ENCODE data around the gene TNFRSF13B.
"Not testable (repeated sequence)": the region's sequence is repeated elsewhere in the genome, so short reads cannot be mapped to it uniquely, and the experiment has no call there.

The TNFRSF13B gene

DNA sequence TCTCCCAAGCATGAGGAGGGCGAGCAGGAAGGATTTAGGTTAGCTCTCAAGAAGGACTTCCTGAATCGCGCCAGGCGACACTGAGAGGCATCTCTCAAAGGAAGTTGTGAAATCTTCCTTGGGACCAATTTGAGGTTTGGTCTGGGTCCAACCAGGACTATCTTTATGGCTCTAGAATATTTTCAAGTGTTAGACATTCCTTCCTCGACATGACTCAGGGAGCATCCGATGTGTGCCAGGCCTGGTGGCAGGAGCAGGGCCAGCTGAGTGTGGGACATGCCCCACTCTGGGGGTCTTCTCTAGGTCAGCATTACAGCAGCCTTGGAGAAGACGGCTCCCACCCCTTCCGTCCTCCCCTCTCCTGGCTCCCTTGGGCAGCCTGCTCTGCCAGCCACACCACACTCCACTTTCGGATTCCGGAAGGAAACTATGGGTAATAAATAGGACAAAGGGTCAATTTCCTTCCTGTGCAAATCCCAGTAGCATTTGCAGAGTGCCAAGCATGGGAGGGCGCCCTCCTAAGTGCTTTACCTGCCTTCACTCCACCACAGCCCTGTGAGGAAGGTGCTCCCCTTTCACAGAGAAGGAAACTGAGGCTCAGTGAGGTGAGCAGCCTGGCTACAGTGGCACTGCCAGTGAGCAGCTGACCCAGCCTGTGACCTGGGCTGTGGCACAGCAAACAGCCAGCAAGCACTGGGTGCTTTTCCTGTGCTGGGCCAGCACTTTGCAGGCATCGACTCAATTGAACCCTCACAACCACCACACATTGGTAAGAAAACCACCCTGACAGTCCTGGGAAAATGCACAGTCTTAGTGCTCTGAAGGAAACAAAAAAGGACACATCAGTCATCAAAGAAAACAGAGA lies 39.4 kb upstream of the TNFRSF13B start:
- H3K14ac ChIP-seq (ENCODE audit: low read length in 2 of 2); H3K4me2 ChIP-seq (ENCODE audit: low read length, poor library complexity, severe bottlenecking); H2BK12ac ChIP-seq (ENCODE audit: low read length in 2 of 2); H3K9ac ChIP-seq (ENCODE audit: low read length); H3K36me3 ChIP-seq (ENCODE audit: control insufficient read depth in 1 of 2, insufficient read depth in 2 of 2, low read depth in 1 of 2, low read length in 2 of 2); H3K79me1 ChIP-seq (replicated peaks; ENCODE audit: low read length, poor library complexity, severe bottlenecking); H2BK120ac ChIP-seq (ENCODE audit: low read depth, low read length); H3K27ac ChIP-seq (ENCODE audit: low read length, poor library complexity, severe bottlenecking); H3K4me3 ChIP-seq (ENCODE audit: insufficient read depth in 1 of 2, low read depth in 1 of 2, low read length in 2 of 2); H3K27me3 ChIP-seq (ENCODE audit: control insufficient read depth in 1 of 2, insufficient read depth in 1 of 2, low read length in 2 of 2); H3K9me3 ChIP-seq (ENCODE audit: control insufficient read depth, low read length); H2BK15ac ChIP-seq (ENCODE audit: low read depth, poor library complexity, severe bottlenecking); H3K4me1 ChIP-seq (ENCODE audit: control insufficient read depth, insufficient read depth, low read depth, low read length); H4K8ac ChIP-seq (ENCODE audit: low read length); H2AFZ ChIP-seq (ENCODE audit: low read depth, low read length); H3K18ac ChIP-seq (ENCODE audit: low read depth in 1 of 2, low read length in 2 of 2); H2AK5ac ChIP-seq (ENCODE audit: low read length, severe bottlenecking); H3K23ac ChIP-seq (ENCODE audit: low read length in 2 of 2); H3K4ac ChIP-seq (ENCODE audit: low read depth in 1 of 2, low read length in 2 of 2); H2BK5ac ChIP-seq (ENCODE audit: low read depth, low read length, poor library complexity, severe bottlenecking): not testable (repeated sequence)
- DNase-seq: peak; percentile 94
- WGBS: no CpG with 5 or more reads among the region's 12 CpGs
- peak overlapping the region; percentile 50 for H4K91ac ChIP-seq (ENCODE audit: low read length)

DNA sequence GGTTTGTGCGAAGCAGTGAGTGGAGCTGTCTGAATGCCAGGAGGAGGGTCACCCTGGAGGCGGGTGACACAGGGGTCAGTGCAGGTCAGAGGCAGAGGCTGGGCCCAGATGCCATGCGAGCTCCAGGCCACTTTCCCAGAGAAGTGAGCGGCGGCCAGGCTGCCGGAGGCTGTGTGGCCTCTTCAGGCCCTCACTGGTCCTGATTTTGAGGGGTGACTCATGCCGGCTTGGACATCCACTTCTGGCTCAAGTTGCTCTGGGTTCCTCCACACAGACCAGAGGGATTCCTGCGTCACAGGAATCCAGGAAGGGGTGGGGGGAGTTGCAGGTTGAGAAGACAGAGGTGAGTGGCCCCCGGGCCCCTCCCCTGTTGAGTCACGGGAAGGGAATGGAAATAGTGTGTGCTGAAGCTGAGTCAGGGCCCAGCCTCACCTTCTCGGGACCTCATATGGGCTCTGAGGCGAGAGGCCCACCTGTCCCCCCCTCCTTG lies 38.7 kb upstream of the TNFRSF13B start:
- not testable (repeated sequence) for H4K91ac ChIP-seq (ENCODE audit: low read length); H3K4ac ChIP-seq (ENCODE audit: low read depth in 1 of 2, low read length in 2 of 2); H3K27me3 ChIP-seq (ENCODE audit: control insufficient read depth in 1 of 2, insufficient read depth in 1 of 2, low read length in 2 of 2); H2BK15ac ChIP-seq (ENCODE audit: low read depth, poor library complexity, severe bottlenecking); H2BK5ac ChIP-seq (ENCODE audit: low read depth, low read length, poor library complexity, severe bottlenecking); H3K23ac ChIP-seq (ENCODE audit: low read length in 2 of 2); H2AK5ac ChIP-seq (ENCODE audit: low read length, severe bottlenecking); H2BK120ac ChIP-seq (ENCODE audit: low read depth, low read length); H3K14ac ChIP-seq (ENCODE audit: low read length in 2 of 2); H2BK12ac ChIP-seq (ENCODE audit: low read length in 2 of 2); H3K4me3 ChIP-seq (ENCODE audit: insufficient read depth in 1 of 2, low read depth in 1 of 2, low read length in 2 of 2); H3K9ac ChIP-seq (ENCODE audit: low read length); H3K79me1 ChIP-seq (replicated peaks; ENCODE audit: low read length, poor library complexity, severe bottlenecking); H2AFZ ChIP-seq (ENCODE audit: low read depth, low read length); H4K8ac ChIP-seq (ENCODE audit: low read length); H3K4me2 ChIP-seq (ENCODE audit: low read length, poor library complexity, severe bottlenecking); H3K9me3 ChIP-seq (ENCODE audit: control insufficient read depth, low read length); H3K27ac ChIP-seq (ENCODE audit: low read length, poor library complexity, severe bottlenecking); H3K36me3 ChIP-seq (ENCODE audit: control insufficient read depth in 1 of 2, insufficient read depth in 2 of 2, low read depth in 1 of 2, low read length in 2 of 2); H3K18ac ChIP-seq (ENCODE audit: low read depth in 1 of 2, low read length in 2 of 2); H3K4me1 ChIP-seq (ENCODE audit: control insufficient read depth, insufficient read depth, low read depth, low read length); DNase-seq
- WGBS: no CpG with 5 or more reads among the region's 12 CpGs

DNA sequence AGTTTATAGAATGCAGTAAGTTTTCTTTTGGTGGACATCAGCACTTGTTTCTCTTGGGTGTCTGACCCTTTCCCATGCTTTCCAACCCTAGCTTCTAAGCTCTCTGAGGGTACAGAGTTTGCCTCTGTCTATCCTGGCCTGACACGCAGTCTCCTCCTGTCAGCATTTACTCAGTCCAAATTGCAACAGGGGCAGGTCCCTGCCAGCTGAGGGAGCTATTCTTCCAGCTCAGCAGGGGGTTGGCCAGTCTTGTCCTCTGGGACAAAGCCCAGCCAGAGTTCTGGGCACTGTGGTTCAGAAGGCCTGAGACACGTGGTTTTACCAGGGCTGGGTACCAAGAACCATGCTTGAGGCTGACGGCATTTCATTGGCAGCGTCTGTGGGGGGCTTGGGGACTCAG lies 38.1 kb upstream of the TNFRSF13B start:
- not testable (repeated sequence) for H3K79me1 ChIP-seq (replicated peaks; ENCODE audit: low read length, poor library complexity, severe bottlenecking); H4K91ac ChIP-seq (ENCODE audit: low read length); H3K27ac ChIP-seq (ENCODE audit: low read length, poor library complexity, severe bottlenecking); H3K36me3 ChIP-seq (ENCODE audit: control insufficient read depth in 1 of 2, insufficient read depth in 2 of 2, low read depth in 1 of 2, low read length in 2 of 2); H3K4ac ChIP-seq (ENCODE audit: low read depth in 1 of 2, low read length in 2 of 2); H2BK12ac ChIP-seq (ENCODE audit: low read length in 2 of 2); H3K18ac ChIP-seq (ENCODE audit: low read depth in 1 of 2, low read length in 2 of 2); H3K27me3 ChIP-seq (ENCODE audit: control insufficient read depth in 1 of 2, insufficient read depth in 1 of 2, low read length in 2 of 2); H2AFZ ChIP-seq (ENCODE audit: low read depth, low read length); H3K4me3 ChIP-seq (ENCODE audit: insufficient read depth in 1 of 2, low read depth in 1 of 2, low read length in 2 of 2); H4K8ac ChIP-seq (ENCODE audit: low read length); H2BK5ac ChIP-seq (ENCODE audit: low read depth, low read length, poor library complexity, severe bottlenecking); H3K9me3 ChIP-seq (ENCODE audit: control insufficient read depth, low read length); H3K23ac ChIP-seq (ENCODE audit: low read length in 2 of 2); H2AK5ac ChIP-seq (ENCODE audit: low read length, severe bottlenecking); H3K14ac ChIP-seq (ENCODE audit: low read length in 2 of 2); H3K9ac ChIP-seq (ENCODE audit: low read length); H2BK120ac ChIP-seq (ENCODE audit: low read depth, low read length); H3K4me1 ChIP-seq (ENCODE audit: control insufficient read depth, insufficient read depth, low read depth, low read length); H2BK15ac ChIP-seq (ENCODE audit: low read depth, poor library complexity, severe bottlenecking); H3K4me2 ChIP-seq (ENCODE audit: low read length, poor library complexity, severe bottlenecking)
- DNase-seq: peak; percentile 26
- WGBS: no CpG with 5 or more reads among the region's 4 CpGs

DNA sequence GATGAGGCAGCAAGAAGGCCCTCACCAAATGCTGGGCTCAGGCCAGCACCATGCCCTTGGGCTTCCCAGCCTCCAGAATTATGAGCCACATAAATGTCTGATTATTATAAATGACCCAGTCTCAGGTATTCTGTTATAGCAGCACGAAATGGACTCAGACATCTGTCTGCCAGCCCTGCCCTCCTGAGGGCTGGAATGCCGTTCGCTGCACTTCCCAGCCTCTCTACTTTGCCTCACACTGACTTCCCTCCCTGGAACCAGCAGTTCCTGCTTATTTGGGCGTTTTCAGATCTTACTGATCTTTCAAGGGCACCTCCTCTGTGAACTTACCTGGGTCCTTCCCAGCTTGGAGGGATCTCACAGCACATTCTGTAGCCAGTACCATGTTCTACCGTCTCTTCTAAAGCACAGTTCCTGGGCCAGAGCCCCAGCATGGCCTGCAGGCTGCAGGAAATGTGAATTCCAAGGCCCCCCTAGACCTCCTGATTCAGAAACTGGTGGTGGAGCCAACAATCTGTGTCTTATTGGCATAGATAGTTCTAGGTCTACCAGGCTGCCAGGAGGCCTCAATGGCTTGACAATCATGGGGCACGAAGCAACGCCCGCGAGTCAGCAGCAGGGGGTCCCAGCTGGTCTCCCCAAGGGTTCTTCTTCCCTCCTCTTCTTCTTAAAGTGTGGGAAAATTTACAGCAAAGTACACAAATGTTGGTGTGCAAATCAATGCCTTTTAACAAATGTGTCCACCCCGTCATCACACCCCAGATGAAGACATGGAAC lies 36.9 kb upstream of the TNFRSF13B start:
- Histone ChIP-seq H3K4ac (ENCODE audit: low read depth in 1 of 2, low read length in 2 of 2) (peak overlapping the region in 1 of 2 experiments; percentile 26), H2BK12ac (ENCODE audit: low read length in 2 of 2) (peak overlapping the region in 1 of 2 experiments; percentile 86)
- WGBS: 88% methylated on average over 10 of the region's 10 CpGs
- not testable (repeated sequence) for H3K18ac ChIP-seq (ENCODE audit: low read depth in 1 of 2, low read length in 2 of 2); H3K14ac ChIP-seq (ENCODE audit: low read length in 2 of 2); H3K27me3 ChIP-seq (ENCODE audit: control insufficient read depth in 1 of 2, insufficient read depth in 1 of 2, low read length in 2 of 2); H3K4me1 ChIP-seq (ENCODE audit: control insufficient read depth, insufficient read depth, low read depth, low read length); H2BK15ac ChIP-seq (ENCODE audit: low read depth, poor library complexity, severe bottlenecking); H3K9me3 ChIP-seq (ENCODE audit: control insufficient read depth, low read length); H3K36me3 ChIP-seq (ENCODE audit: control insufficient read depth in 1 of 2, insufficient read depth in 2 of 2, low read depth in 1 of 2, low read length in 2 of 2); DNase-seq; H2AK5ac ChIP-seq (ENCODE audit: low read length, severe bottlenecking); H3K79me1 ChIP-seq (replicated peaks; ENCODE audit: low read length, poor library complexity, severe bottlenecking); H2BK120ac ChIP-seq (ENCODE audit: low read depth, low read length); H4K8ac ChIP-seq (ENCODE audit: low read length); H3K23ac ChIP-seq (ENCODE audit: low read length in 2 of 2); H3K9ac ChIP-seq (ENCODE audit: low read length); H3K4me3 ChIP-seq (ENCODE audit: insufficient read depth in 1 of 2, low read depth in 1 of 2, low read length in 2 of 2); H2AFZ ChIP-seq (ENCODE audit: low read depth, low read length); H2BK5ac ChIP-seq (ENCODE audit: low read depth, low read length, poor library complexity, severe bottlenecking); H4K91ac ChIP-seq (ENCODE audit: low read length); H3K27ac ChIP-seq (ENCODE audit: low read length, poor library complexity, severe bottlenecking); H3K4me2 ChIP-seq (ENCODE audit: low read length, poor library complexity, severe bottlenecking)

Measured in mesenchymal stem cell (in vitro differentiated cells and primary cell).